Panc1 (cell line): ENCODE data around the gene EP400.

ENCODE experiments used
- CTCF ChIP-seq: fragments of 450-650 bp; IDR thresholded peaks from 2 replicates; pipeline ENCODE4 v1.5.1; 2017; ENCODE audit warnings: mild to moderate bottlenecking
- SIN3A ChIP-seq: IDR thresholded peaks from 2 replicates; pipeline ENCODE4 v1.6.1; 2012; ENCODE audit warnings: low read depth, mild to moderate bottlenecking, low read length, moderate library complexity, borderline replicate concordance; ENCODE audit not compliant: insufficient read depth
- TF ChIP-seq, protein P1 (sequence below), 2 experiments: IDR thresholded peaks; 2 replicates each; pipeline ENCODE4 v1.6.1; 2011 to 2012; ENCODE audit warnings: low read depth in 2 of 2, control low read depth in 1 of 2, low read length in 1 of 2, mild to moderate bottlenecking in 1 of 2, moderate library complexity in 1 of 2; ENCODE audit not compliant: insufficient read depth in 1 of 2

DNA sequence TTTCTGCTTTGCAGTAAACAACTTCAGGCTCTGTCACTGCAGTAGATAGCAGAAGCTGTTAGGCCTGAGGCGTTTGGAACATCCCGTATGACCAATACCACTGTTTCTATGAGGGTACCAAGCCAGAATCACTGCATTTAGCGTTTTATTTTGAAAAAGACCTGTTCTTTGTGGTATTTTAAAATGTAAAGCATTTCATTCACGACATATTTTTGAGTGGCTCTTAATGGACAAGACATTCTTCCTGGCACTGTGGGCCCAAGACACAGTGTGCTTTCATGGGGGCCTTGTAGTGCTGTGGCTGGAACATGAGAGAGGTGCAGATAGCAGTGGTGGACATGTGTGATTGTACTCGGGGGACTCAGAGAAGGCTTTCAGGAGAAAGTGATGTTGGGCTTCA is 107.9 kb downstream of the EP400 start:
- no peak for TF ChIP-seq CTCF
- TF ChIP-seq, protein P1, sequence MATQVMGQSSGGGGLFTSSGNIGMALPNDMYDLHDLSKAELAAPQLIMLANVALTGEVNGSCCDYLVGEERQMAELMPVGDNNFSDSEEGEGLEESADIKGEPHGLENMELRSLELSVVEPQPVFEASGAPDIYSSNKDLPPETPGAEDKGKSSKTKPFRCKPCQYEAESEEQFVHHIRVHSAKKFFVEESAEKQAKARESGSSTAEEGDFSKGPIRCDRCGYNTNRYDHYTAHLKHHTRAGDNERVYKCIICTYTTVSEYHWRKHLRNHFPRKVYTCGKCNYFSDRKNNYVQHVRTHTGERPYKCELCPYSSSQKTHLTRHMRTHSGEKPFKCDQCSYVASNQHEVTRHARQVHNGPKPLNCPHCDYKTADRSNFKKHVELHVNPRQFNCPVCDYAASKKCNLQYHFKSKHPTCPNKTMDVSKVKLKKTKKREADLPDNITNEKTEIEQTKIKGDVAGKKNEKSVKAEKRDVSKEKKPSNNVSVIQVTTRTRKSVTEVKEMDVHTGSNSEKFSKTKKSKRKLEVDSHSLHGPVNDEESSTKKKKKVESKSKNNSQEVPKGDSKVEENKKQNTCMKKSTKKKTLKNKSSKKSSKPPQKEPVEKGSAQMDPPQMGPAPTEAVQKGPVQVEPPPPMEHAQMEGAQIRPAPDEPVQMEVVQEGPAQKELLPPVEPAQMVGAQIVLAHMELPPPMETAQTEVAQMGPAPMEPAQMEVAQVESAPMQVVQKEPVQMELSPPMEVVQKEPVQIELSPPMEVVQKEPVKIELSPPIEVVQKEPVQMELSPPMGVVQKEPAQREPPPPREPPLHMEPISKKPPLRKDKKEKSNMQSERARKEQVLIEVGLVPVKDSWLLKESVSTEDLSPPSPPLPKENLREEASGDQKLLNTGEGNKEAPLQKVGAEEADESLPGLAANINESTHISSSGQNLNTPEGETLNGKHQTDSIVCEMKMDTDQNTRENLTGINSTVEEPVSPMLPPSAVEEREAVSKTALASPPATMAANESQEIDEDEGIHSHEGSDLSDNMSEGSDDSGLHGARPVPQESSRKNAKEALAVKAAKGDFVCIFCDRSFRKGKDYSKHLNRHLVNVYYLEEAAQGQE (IDR thresholded peaks at IDR 0.05; ENCODE audit: insufficient read depth in 1 of 2, low read depth in 2 of 2, low read length in 1 of 2): no peak
- no peak for TF ChIP-seq SIN3A
